Limb (tissue), 2 donors: ENCODE data around the gene MINDY1.

Source experiments
- DNase-seq, 2 donors: peaks; one replicate each; pipeline ENCODE4 v3.0.0-alpha.2; 2016; ENCODE audit errors: extremely low spot score in 2 of 2

The MINDY1 gene

GRCh38 chr1:151006327-151007052 is at the start of gene MINDY1:
MINDY1 (minus strand) TSS chr1:151006902; CDS start chr1:151002617, 4,285 bp downstream.
- DNase-seq, result peak; percentile 75 to 90

- no peak for DNase-seq
Observed at GRCh38 chr1:151056149-151056548, 49.4 kb upstream of the MINDY1 start.

GRCh38 chr1:151055581-151055980 is 48.9 kb upstream of the MINDY1 start:
- DNase-seq, result no peak

GRCh38 chr1:151054971-151055547 is 48.4 kb upstream of the MINDY1 start:
- no peak for DNase-seq

GRCh38 chr1:151051356-151052009 is 44.8 kb upstream of the MINDY1 start:
- DNase-seq, result no peak

- no peak for DNase-seq
Observed at GRCh38 chr1:151050051-151050688, 43.5 kb upstream of the MINDY1 start.

- DNase-seq, result no peak
Observed at GRCh38 chr1:151049458-151049857, 42.8 kb upstream of the MINDY1 start.

- DNase-seq, result no peak
Observed at GRCh38 chr1:151048645-151049032, 41.9 kb upstream of the MINDY1 start.

GRCh38 chr1:151047925-151048644 is 41.4 kb upstream of the MINDY1 start:
- peak; percentile 39 to 79 for DNase-seq

GRCh38 chr1:151047591-151047924 is 40.9 kb upstream of the MINDY1 start, which contains the start of gene C1orf56:
C1orf56 (plus strand) TSS chr1:151047751; CDS start chr1:151047848, 97 bp downstream.
- DNase-seq, result peak; percentile 57 to 86

- no peak for DNase-seq
Observed at GRCh38 chr1:151043163-151043562, 36.5 kb upstream of the MINDY1 start.

GRCh38 chr1:151039521-151039920 is 32.8 kb upstream of the MINDY1 start:
- DNase-seq, result no peak

- DNase-seq, result no peak
Observed at GRCh38 chr1:151037032-151037431, 30.3 kb upstream of the MINDY1 start.

GRCh38 chr1:151036356-151036755 is 29.7 kb upstream of the MINDY1 start, which contains the start of gene BNIPL:
BNIPL (plus strand) TSS chr1:151036586; CDS start chr1:151036726, 140 bp downstream.
- DNase-seq, result no peak

GRCh38 chr1:151035167-151035566 is 28.5 kb upstream of the MINDY1 start:
- no peak for DNase-seq

GRCh38 chr1:151032164-151032563 is 25.5 kb upstream of the MINDY1 start:
- DNase-seq, result no peak

- no peak for DNase-seq
Observed at GRCh38 chr1:151026460-151026859, 19.8 kb upstream of the MINDY1 start.

- DNase-seq, result peak; percentile 40 to 75
Observed at GRCh38 chr1:151024540-151025146, 17.9 kb upstream of the MINDY1 start.

GRCh38 chr1:151013518-151013917 is 6.8 kb upstream of the MINDY1 start:
- DNase-seq, result no peak

- no peak for DNase-seq
Observed at GRCh38 chr1:151012684-151013471, 6.2 kb upstream of the MINDY1 start.
